ENCODE measurements around the gene TICRR.

TICRR gene

GRCh38 chr15:89670971-89671560 is 95.8 kb downstream of the TICRR start:
- in situ Hi-C loops (cut with MboI; ENCODE audit: low sequenced_read_pairs): no loop called here

DNA sequence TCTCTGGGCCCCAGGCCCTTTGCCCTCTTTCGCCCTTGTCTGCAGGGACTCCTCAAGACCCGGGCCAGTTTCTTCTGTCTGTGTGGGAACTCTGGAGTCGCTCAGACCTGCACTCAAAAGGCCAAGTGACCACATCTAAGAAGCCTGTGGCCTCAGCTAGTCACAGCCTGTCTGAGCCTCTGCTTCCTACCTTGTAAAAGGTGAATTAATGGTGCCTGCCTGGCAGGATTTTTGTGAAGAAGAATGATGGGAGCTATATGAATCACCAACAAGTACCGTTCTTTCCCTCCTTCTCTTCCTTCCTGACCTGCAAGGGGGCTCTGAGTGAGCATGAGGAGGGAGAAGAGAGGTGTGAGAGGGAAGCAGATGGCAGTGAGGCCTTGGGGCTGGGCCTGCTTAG is 96.4 kb downstream of the TICRR start:
- in situ Hi-C loops (cut with MboI; ENCODE audit: low sequenced_read_pairs): no loop called here

DNA sequence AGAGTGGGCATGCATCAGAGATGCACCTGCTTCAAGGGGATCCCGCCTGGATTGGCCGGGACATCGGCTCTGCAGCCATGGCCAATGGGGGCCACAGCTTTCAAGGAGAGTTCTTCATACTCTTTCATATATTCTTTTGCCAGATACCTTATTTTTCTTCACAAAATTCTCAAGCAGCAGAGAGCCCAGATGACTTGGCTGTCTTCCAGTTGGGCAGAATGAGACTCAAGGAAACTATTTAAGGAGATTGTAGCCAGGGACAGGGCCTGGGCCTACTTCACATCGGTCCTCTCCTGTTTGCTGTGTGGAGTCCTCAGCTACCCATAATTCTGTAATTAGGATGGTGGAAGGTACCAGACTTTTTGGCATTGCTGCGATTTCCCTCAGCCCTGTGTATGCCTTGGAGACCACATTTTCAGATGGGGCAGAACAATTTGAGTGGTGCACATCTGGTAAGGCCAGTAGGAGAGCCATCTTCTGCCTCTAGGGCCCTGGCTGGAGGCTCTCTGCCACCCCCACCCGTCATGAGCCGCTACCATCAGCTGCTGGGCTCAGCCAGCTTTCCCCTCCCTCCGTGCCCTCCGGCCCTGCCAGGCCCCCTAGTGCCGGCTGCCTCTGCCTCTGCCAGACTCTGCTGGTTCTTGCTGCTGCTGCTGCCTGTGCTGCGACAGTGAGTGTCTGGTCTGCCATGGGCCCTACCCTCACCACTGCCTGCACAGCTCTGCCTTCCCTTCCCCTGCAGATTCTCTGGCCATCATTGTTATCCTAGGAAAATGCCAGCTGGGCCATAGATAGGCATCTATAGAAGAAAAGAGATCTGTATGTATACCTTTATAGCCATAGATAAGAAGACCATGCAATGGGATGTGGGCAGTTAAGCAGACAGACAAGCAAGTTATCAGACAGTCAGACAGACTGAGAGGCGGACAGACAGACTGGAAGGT is 97.2 kb downstream of the TICRR start:
- in situ Hi-C loops (cut with MboI; ENCODE audit: low sequenced_read_pairs): no loop called here

GRCh38 chr15:89673165-89673512 is 97.9 kb downstream of the TICRR start:
- in situ Hi-C loops (cut with MboI; ENCODE audit: low sequenced_read_pairs): no loop called here

DNA sequence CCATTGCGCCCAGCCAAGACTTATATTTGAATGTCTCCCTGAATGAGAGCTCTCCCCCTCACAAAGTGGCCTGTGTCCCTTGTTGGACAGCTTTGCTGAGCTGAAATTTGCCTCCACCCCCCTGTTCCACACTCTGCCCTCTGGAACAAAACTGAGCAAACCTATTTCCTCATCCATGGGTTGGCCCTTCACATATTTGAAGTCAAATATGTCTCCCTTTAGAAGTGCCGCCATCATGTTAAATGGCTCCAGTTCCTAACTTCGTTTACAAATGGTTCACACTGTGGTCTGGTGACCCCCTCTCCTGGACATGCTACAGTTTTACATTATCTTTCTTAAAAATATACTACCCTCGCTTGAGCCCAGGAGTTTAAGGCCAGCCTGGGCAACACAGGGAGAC is 99.3 kb downstream of the TICRR start:
- in situ Hi-C loops (cut with MboI; ENCODE audit: low sequenced_read_pairs): no loop called here

DNA sequence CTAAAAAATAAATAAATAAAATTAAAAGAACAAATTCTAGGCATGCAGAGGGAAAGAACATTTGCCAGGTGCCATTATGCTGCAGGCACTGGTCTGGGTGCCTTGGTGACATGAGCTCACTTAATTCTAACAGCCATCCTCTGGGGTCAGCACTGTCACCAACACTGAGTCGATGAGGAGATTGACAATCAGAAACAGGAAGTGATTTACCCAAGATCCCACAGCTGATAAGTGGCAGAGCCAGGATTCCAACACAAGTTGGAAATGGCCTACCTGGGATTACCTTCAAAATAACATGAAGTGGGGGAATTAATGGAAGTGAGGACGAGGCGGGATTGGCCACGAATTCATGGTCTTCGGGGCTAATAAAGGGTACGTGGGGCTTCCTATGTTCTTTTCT is 100.3 kb downstream of the TICRR start:
- in situ Hi-C loops (cut with MboI; ENCODE audit: low sequenced_read_pairs): no loop called here

DNA sequence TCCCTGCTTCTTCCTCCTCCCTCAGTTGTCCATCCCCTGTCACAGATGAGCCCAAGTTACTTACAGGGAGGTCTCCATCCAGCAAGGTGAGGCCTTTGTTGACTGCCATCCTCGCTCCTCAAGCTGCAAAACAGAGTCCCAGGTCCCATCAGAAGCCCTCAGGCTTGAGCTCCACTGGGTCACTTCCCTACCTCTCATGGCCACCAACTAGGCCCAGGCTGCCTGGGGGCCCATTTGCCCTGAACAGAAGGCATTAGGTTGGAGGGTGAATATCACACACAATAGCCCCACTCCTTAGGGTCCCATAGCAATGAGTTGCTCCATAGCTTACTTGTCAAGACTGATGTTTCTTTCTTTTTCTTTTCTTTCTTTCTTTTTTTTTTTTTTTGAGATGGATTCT is 102.1 kb downstream of the TICRR start:
- in situ Hi-C loops (cut with MboI; ENCODE audit: low sequenced_read_pairs): no loop called here
